ENCODE measurements around the gene ASXL1.
A peak's percentile ranks its signal among the peaks of the same experiment; 100 is the strongest.
"Not testable (repeated sequence)": the region's sequence is repeated elsewhere in the genome, so short reads cannot be mapped to it uniquely, and the experiment has no call there.

Gene ASXL1

GRCh38 chr20:32465901-32466675 is 108.0 kb downstream of the ASXL1 start:
- not testable (repeated sequence) for DNase-seq (ENCODE audit: low read depth)

- no peak for DNase-seq (ENCODE audit: low read depth)
These were observed 108.8 kb downstream of the ASXL1 start for GRCh38 chr20:32466739-32467505.

GRCh38 chr20:32467506-32468312 is 109.6 kb downstream of the ASXL1 start:
- DNase-seq (ENCODE audit: low read depth), result no peak

GRCh38 chr20:32468313-32468640 is 110.1 kb downstream of the ASXL1 start:
- DNase-seq (ENCODE audit: low read depth), result no peak

- DNase-seq (ENCODE audit: low read depth), result no peak
These were observed 110.7 kb downstream of the ASXL1 start for GRCh38 chr20:32468860-32469259.

- DNase-seq (ENCODE audit: low read depth), result no peak
These were observed 112.1 kb downstream of the ASXL1 start for GRCh38 chr20:32470025-32470861.

- DNase-seq (ENCODE audit: low read depth), result no peak
These were observed 112.8 kb downstream of the ASXL1 start for GRCh38 chr20:32470940-32471339.

GRCh38 chr20:32472581-32473207 is 114.6 kb downstream of the ASXL1 start:
- DNase-seq (ENCODE audit: low read depth), result no peak

- no peak for DNase-seq (ENCODE audit: low read depth)
These were observed 115.3 kb downstream of the ASXL1 start for GRCh38 chr20:32473231-32474008.

- no peak for DNase-seq (ENCODE audit: low read depth)
These were observed 116.0 kb downstream of the ASXL1 start for GRCh38 chr20:32474009-32474716.

GRCh38 chr20:32474717-32474966 is 116.5 kb downstream of the ASXL1 start:
- DNase-seq (ENCODE audit: low read depth), result no peak

GRCh38 chr20:32474967-32475811 is 117.1 kb downstream of the ASXL1 start:
- peak; percentile 88 for DNase-seq (ENCODE audit: low read depth)

GRCh38 chr20:32476684-32477593 is 118.8 kb downstream of the ASXL1 start:
- no peak for DNase-seq (ENCODE audit: low read depth)

GRCh38 chr20:32477594-32478512 is 119.7 kb downstream of the ASXL1 start:
- no peak for DNase-seq (ENCODE audit: low read depth)

- no peak for DNase-seq (ENCODE audit: low read depth)
These were observed 120.4 kb downstream of the ASXL1 start for GRCh38 chr20:32478576-32478975.

- no peak for DNase-seq (ENCODE audit: low read depth)
These were observed 120.9 kb downstream of the ASXL1 start for GRCh38 chr20:32479012-32479411.

GRCh38 chr20:32479697-32480171 is 121.6 kb downstream of the ASXL1 start:
- DNase-seq (ENCODE audit: low read depth), result no peak
